Esophagus squamous epithelium (tissue), 4 donors: ENCODE results near the gene NR6A1.

Source experiments
- CTCF ChIP-seq, 6 experiments: fragments of 450-650 bp in 4 of 6; fragments of 200-600 bp in 2 of 6; sonication (generic) in 2 of 6; IDR thresholded peaks; one replicate each; pipeline ENCODE4 v1.5.1; 2016 to 2019; ENCODE audit warnings: antibody characterized with exemption in 6 of 6, mild to moderate bottlenecking in 4 of 6, moderate library complexity in 4 of 6
- POLR2A ChIP-seq, 4 donors: fragments of 450-650 bp; IDR thresholded peaks; one replicate each; pipeline ENCODE4 v1.6.1; 2017; ENCODE audit warnings: antibody characterized with exemption in 4 of 4, mild to moderate bottlenecking in 4 of 4, moderate library complexity in 3 of 4

DNA sequence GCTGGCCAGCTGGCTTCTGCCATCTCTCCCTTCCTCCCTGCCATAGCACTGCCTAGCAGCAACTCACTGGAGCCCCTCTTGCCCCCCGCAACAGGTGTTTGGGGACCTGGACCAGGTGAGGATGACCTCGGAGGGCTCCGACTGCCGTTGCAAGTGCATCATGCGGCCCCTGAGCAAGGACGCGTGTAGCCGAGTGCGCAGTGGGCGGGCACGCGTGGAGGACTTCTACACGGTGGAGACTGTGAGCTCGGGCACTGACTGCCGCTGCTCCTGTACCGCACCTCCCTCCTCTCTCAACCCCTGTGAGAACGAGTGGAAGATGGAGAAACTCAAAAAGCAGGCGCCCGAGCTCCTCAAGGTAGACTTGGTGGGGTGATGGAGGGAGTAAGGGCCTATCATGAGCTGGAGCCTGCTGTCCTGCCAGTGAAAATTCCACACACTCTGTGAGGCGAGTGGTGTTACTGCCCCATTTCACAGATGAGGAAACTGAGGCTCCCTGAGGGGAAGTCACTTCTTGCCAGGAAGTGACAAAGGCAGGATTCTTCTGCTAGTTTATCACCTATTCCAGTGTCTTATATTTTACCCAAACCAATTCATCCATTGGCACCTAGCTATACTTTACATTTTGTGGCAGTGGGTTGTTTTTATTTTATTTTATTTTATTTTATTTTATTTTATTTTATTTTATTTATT, 15.9 kb upstream of the NR6A1 start:
- TF ChIP-seq POLR2A (IDR thresholded peaks at IDR 0.05) (no peak), CTCF (IDR thresholded peaks at IDR 0.05) (no peak)
